Nasal cavity respiratory epithelium epithelial cell of viscerocranial mucosa (primary cell): ENCODE data around the gene SLC24A5. TPM values are rescaled to one million over a fixed set of nuclear protein-coding genes. Genes with fewer than 3 reads are reported as not detected.

Experiments
- total RNA-seq: library from RNA; depleted of rRNA; stranded (reverse); fragments of >200 nt; gene quantifications from 2 replicates; pipeline ENCODE4 v1.2.3, GENCODE V29; 2014

Gene SLC24A5
- total RNA-seq, result not detected in 2 replicates

DNA sequence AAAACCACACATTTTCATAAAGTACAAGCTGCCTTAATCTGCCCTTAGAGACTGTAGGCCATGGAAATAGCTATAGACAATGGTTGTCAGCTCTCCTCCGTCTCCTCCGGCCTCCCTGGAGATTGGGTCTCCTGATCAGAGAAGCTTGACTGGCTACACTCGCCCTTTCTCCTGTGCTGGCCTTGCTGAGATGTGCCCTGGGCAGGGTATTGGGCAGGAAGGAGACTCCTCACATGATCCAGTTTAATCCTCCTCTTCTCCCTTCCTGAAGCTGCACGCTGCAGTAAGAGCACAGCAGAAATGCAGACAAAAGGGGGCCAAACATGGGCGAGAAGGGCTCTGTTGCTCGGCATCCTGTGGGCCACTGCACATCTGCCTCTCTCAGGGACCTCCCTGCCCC, at the start of gene SLC24A5:
SLC24A5 (plus strand) TSS at position 246 of the 400 bp plus-strand sequence; CDS start at position 301, 55 bp downstream.

GRCh38 chr15:48177766-48178647, 57.2 kb downstream of the SLC24A5 start, which contains the start of gene MYEF2:
TSS of gene MYEF2 (minus strand) at chr15:48178295. CDS start at chr15:48178237, 58 bp downstream.

DNA sequence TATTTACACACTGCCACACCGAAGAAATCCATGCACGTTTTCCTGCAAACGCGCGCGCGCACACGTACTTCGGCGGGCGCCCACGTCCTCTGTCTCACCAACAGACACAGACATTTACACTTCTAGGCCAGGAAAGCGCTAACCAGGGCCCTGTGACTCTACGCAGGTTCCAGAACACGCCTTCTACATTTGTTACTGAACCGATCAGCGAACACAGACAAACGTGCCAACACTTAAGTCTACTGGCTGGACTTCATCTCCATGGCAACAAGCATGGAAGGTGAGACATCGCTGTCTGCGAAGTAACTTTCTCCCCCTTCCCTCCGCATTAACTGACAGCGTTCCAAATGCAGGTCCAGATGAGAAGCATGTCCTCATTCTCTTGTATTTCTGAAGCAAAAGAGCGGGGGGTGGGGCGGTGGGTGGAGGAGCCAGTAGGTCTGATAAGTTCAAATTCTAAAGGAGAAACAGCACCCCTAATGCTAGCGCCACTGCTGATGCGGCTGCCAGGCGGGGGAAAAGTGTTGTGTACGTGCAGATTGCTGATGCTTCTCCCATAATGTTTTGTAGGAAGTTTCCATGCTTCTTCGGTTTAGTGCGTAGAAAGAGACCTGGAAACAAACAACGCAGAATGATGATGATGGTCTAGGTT, 70.9 kb downstream of the SLC24A5 start, which contains the start of gene CTXN2:
CTXN2 (plus strand) TSS at position 92 of the 652 bp plus-strand sequence. CDS start 9,636 bp downstream, outside the sequence.

Other genes starting within 250 kb of the SLC24A5 start
- 3.5 and 3.8 TPM in 2 replicates for gene MYEF2, start 57.3 kb downstream of the SLC24A5 start, total RNA-seq
- gene CTXN2, start 70.7 kb downstream of the SLC24A5 start, total RNA-seq, result not detected in 2 replicates
- gene SLC12A1, start 85.3 kb downstream of the SLC24A5 start, total RNA-seq, result not detected in 2 replicates
- 22.9 and 35.5 TPM in 2 replicates for gene DUT, start 210.4 kb downstream of the SLC24A5 start, total RNA-seq